Endothelial cell of umbilical vein (primary cell): ENCODE data around the gene CTNND2. TPM values are rescaled to one million over a fixed set of nuclear protein-coding genes. Genes with fewer than 3 reads are reported as not detected.

Experiments used
- BruUV-seq: library from RNA; stranded (reverse); fragments of 400-500 nt; replicated peaks from 2 replicates; lab custom pipeline; 2021; lab: Mats Ljungman, UMichigan
- CTCF ChIA-PET: fragments of 300-600, 350-600 bp; sonication (Branson Sonifier 250); formaldehyde crosslinking; loops from one replicate; lab custom pipeline; 2021; ENCODE audit warnings: antibody characterized with exemption, inconsistent platforms; lab: Charles Lee
- POLR2A ChIA-PET: fragments of 300-600, 350-600 bp; sonication (Branson Sonifier 250); formaldehyde crosslinking; loops from one replicate; lab custom pipeline; 2021; ENCODE audit warnings: antibody characterized with exemption, inconsistent platforms; lab: Charles Lee
- DNase-seq: peaks from one replicate; pipeline ENCODE4 v3.0.0-alpha.2; 2011; ENCODE audit warnings: low read depth, low spot score
- FAIRE-seq: peaks from 2 replicates; lab custom pipeline; 2011; peaks lifted over from hg19 to GRCh38; lab: Jason Lieb, UNC
- H2AFZ ChIP-seq: 2 replicates; pipeline ENCODE4 v1.6.0; 2012; ENCODE audit warnings: low read depth, low read length, control low read depth, inconsistent platforms
- H3K27ac ChIP-seq: 2 replicates; pipeline ENCODE4 v1.5.1; 2011; ENCODE audit warnings: low read depth, mild to moderate bottlenecking, control low read depth, low read length, moderate library complexity; ENCODE audit not compliant: insufficient read depth
- H3K27me3 ChIP-seq, 2 experiments: 2 replicates each; pipeline versions ENCODE4 v1.6.0 to v1.6.1; 2011; ENCODE audit warnings: low read length in 2 of 2, mixed read lengths in 1 of 2; ENCODE audit not compliant: control insufficient read depth in 2 of 2, insufficient read depth in 2 of 2
- H3K36me3 ChIP-seq, 2 experiments: 2 replicates in 1 of 2; 3 replicates in 1 of 2; pipeline ENCODE4 v1.5.1; 2011; ENCODE audit warnings: low read length in 2 of 2, mild to moderate bottlenecking in 1 of 2, moderate library complexity in 1 of 2; ENCODE audit not compliant: control insufficient read depth in 2 of 2, insufficient read depth in 2 of 2; ENCODE audit errors: extremely low read depth in 1 of 2
- H3K4me1 ChIP-seq: 3 replicates; pipeline ENCODE4 v1.5.1; 2011; ENCODE audit warnings: mild to moderate bottlenecking, low read length; ENCODE audit not compliant: control insufficient read depth, insufficient read depth; ENCODE audit errors: extremely low read depth
- H3K4me2 ChIP-seq: 2 replicates; pipeline ENCODE4 v1.6.1; 2011; ENCODE audit warnings: low read length, control low read depth, mixed read lengths; ENCODE audit not compliant: insufficient read depth
- H3K4me3 ChIP-seq, 3 experiments: fragments of 200-600 bp in 1 of 3; sonication (generic), shearing (Covaris generic) in 1 of 3; replicated peaks in 1 of 3; 2 replicates each; pipeline ENCODE4 v1.5.1; 2011 to 2016; ENCODE audit warnings: control low read depth in 3 of 3, low read length in 3 of 3, mild to moderate bottlenecking in 2 of 3, inconsistent platforms in 1 of 3, low read depth in 1 of 3, moderate library complexity in 1 of 3; ENCODE audit not compliant: insufficient read depth in 1 of 3
- H3K79me2 ChIP-seq: 2 replicates; pipeline ENCODE4 v1.6.0; 2012; ENCODE audit warnings: low read length, inconsistent platforms; ENCODE audit not compliant: control insufficient read depth, insufficient read depth
- H3K9ac ChIP-seq: replicated peaks from 2 replicates; pipeline ENCODE3; 2011; ENCODE audit warnings: low read length, control low read depth; ENCODE audit not compliant: insufficient read depth; ENCODE audit errors: extremely low read depth
- H3K9me1 ChIP-seq: replicated peaks from 3 replicates; pipeline ENCODE4 v1.6.0; 2011; ENCODE audit warnings: mild to moderate bottlenecking, low read length; ENCODE audit not compliant: control insufficient read depth, insufficient read depth; ENCODE audit errors: extremely low read depth
- H3K9me3 ChIP-seq: replicated peaks from 2 replicates; pipeline ENCODE4 v1.5.1; 2012; ENCODE audit warnings: low read length, inconsistent platforms; ENCODE audit not compliant: control insufficient read depth, insufficient read depth
- H4K20me1 ChIP-seq: replicated peaks from 2 replicates; pipeline ENCODE3; 2011; ENCODE audit warnings: mild to moderate bottlenecking, low read length; ENCODE audit not compliant: control insufficient read depth, insufficient read depth; ENCODE audit errors: extremely low read depth
- EZH2 ChIP-seq: IDR thresholded peaks from 2 replicates; pipeline ENCODE4 v1.6.1; 2012; ENCODE audit warnings: borderline replicate concordance, low read depth, mild to moderate bottlenecking, moderate library complexity, low read length, inconsistent platforms; ENCODE audit not compliant: severe bottlenecking
- FOS ChIP-seq: IDR thresholded peaks from 2 replicates; pipeline ENCODE4 v1.6.1; 2011; ENCODE audit warnings: mild to moderate bottlenecking, low read length, moderate library complexity, borderline replicate concordance; ENCODE audit not compliant: insufficient read depth
- GATA2 ChIP-seq: IDR thresholded peaks from 2 replicates; pipeline ENCODE4 v1.7.0; 2011; ENCODE audit warnings: low read depth, mild to moderate bottlenecking, moderate library complexity, mixed read lengths, low read length; ENCODE audit not compliant: insufficient read length, insufficient read depth
- JUN ChIP-seq: IDR thresholded peaks from 2 replicates; pipeline ENCODE4 v1.6.1; 2011; ENCODE audit warnings: borderline replicate concordance, low read depth; ENCODE audit not compliant: insufficient read length, insufficient read depth
- MYC ChIP-seq: IDR thresholded peaks from one replicate; pipeline ENCODE4 v1.6.1; 2011; ENCODE audit warnings: mild to moderate bottlenecking, low read depth, low read length
- POLR2A ChIP-seq: IDR thresholded peaks from 2 replicates; pipeline ENCODE4 v1.6.1; 2012; ENCODE audit warnings: low read depth, mild to moderate bottlenecking, control low read depth, low read length
- POLR2AphosphoS5 ChIP-seq: IDR thresholded peaks from 2 replicates; pipeline ENCODE4 v1.6.1; 2012; ENCODE audit warnings: low read depth, mild to moderate bottlenecking, control low read depth, low read length, moderate library complexity; ENCODE audit not compliant: insufficient read depth
- dilution Hi-C: fragments of 300-500 bp; cut with MboI; formaldehyde crosslinking; loops from one replicate; pipeline ENCODE4 v1.15.0; 2019; ENCODE audit warnings: low sequenced_read_pairs; ENCODE audit not compliant: extremely low pct_ligation_motif_present
- intact Hi-C: fragments of 100-400 bp; cut with micrococcal nuclease; formaldehyde crosslinking; loops from one replicate; pipeline ENCODE4 v1.10.0; 2022
- polyA plus RNA-seq, 4 experiments: library from polyadenylated mRNA; depleted of rRNA in 3 of 4; stranded (reverse) in 3 of 4; unstranded in 1 of 4; fragments of >200 nt; gene quantifications; 2 replicates each; pipeline versions ENCODE4 v1.2.1 to v1.2.3, GENCODE V29; 2011 to 2012; ENCODE audit warnings: missing spikeins in 1 of 4
- total RNA-seq: library from RNA; stranded (reverse); gene quantifications from 2 replicates; pipeline ENCODE4 v1.2.3, GENCODE V29; 2021
- TF ChIP-seq, protein P1 (sequence below), 2 donors: IDR thresholded peaks; 1 replicate in 1 of 2; 2 replicates in 1 of 2; pipeline ENCODE4 v1.5.1; 2011; ENCODE audit warnings: low read length in 2 of 2, mild to moderate bottlenecking in 2 of 2, moderate library complexity in 2 of 2, control low read depth in 1 of 2, inconsistent platforms in 1 of 2, low read depth in 1 of 2; ENCODE audit not compliant: insufficient read depth in 1 of 2; ENCODE audit errors: extremely low read depth in 1 of 2
- TF ChIP-seq, protein P2 (sequence below): IDR thresholded peaks from 2 replicates; pipeline ENCODE4 v1.6.1; 2011; ENCODE audit not compliant: insufficient read depth, insufficient read length

CTNND2 gene
- total and polyA plus RNA-seq, 2 donors (not counting 3 experiments of a cell fraction or from before 2014, with no cell fraction given), result not detected

DNA sequence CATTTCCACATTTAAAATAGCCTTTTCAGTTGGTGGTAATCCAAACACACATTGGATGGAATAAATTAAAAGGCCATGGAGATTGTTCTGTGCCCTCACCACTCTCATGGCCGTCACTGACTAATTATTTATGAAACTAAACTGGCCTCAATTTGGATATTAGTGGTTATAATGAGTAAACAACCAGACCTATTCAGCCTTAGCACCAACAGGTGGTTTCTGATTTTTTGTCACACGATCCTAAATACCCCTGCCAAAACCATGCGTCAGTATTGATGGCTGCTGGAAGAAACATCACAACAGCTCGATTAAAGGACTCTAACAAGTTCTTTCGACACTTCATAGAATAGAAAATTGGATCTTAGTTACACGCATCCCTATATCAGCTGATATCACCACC is 867.2 kb downstream of the CTNND2 start:
- Histone ChIP-seq H4K20me1 (no peaks in the 10 kb centered on the region), H3K4me3 (no peak overlapping the region), H3K9me3 (no peaks in the 10 kb centered on the region), H3K4me1 (no peaks in the 10 kb centered on the region), H3K27ac (no peak overlapping the region), H3K36me3 (no peaks in the 10 kb centered on the region), H3K27me3 (no peaks in the 10 kb centered on the region), H3K9ac (no peak overlapping the region), H3K9me1 (no peaks in the 10 kb centered on the region), H3K79me2 (no peaks in the 10 kb centered on the region), H2AFZ (no peak overlapping the region), H3K4me2 (no peak overlapping the region)
- DNase-seq, result no peak
- dilution Hi-C loops, result no loop called here
- BruUV-seq, result no TSS peak
- FAIRE-seq, result no peak
- ChIA-PET POLR2A (no interaction called here), CTCF (no interaction called here)
- TF ChIP-seq, protein P1, sequence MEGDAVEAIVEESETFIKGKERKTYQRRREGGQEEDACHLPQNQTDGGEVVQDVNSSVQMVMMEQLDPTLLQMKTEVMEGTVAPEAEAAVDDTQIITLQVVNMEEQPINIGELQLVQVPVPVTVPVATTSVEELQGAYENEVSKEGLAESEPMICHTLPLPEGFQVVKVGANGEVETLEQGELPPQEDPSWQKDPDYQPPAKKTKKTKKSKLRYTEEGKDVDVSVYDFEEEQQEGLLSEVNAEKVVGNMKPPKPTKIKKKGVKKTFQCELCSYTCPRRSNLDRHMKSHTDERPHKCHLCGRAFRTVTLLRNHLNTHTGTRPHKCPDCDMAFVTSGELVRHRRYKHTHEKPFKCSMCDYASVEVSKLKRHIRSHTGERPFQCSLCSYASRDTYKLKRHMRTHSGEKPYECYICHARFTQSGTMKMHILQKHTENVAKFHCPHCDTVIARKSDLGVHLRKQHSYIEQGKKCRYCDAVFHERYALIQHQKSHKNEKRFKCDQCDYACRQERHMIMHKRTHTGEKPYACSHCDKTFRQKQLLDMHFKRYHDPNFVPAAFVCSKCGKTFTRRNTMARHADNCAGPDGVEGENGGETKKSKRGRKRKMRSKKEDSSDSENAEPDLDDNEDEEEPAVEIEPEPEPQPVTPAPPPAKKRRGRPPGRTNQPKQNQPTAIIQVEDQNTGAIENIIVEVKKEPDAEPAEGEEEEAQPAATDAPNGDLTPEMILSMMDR (IDR thresholded peaks at IDR 0.05; ENCODE audit: extremely low read depth in 1 of 2, insufficient read depth in 1 of 2, low read depth in 1 of 2, low read length in 2 of 2), result no peak
- no peak for TF ChIP-seq GATA2
- TF ChIP-seq, protein P2, sequence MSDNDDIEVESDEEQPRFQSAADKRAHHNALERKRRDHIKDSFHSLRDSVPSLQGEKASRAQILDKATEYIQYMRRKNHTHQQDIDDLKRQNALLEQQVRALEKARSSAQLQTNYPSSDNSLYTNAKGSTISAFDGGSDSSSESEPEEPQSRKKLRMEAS, result no peak
- no peak for TF ChIP-seq JUN
- no peak for TF ChIP-seq EZH2
- TF ChIP-seq POLR2A, result no peak
- TF ChIP-seq POLR2AphosphoS5, result no peak
- no peak for TF ChIP-seq MYC
- no peak for TF ChIP-seq FOS
- intact Hi-C loops, result no loop called here
